Activated T-cell treated with anti-CD3 and anti-CD28 coated beads for 24 hours (primary cell): ENCODE data around the gene NUB1.
"Not testable (repeated sequence)": the region's sequence is repeated elsewhere in the genome, so short reads cannot be mapped to it uniquely, and the experiment has no call there.

Experiments
- DNase-seq: peaks from one replicate; pipeline ENCODE4 v3.0.0-alpha.2; 2020; ENCODE audit warnings: low read depth

NUB1 gene, protein sequence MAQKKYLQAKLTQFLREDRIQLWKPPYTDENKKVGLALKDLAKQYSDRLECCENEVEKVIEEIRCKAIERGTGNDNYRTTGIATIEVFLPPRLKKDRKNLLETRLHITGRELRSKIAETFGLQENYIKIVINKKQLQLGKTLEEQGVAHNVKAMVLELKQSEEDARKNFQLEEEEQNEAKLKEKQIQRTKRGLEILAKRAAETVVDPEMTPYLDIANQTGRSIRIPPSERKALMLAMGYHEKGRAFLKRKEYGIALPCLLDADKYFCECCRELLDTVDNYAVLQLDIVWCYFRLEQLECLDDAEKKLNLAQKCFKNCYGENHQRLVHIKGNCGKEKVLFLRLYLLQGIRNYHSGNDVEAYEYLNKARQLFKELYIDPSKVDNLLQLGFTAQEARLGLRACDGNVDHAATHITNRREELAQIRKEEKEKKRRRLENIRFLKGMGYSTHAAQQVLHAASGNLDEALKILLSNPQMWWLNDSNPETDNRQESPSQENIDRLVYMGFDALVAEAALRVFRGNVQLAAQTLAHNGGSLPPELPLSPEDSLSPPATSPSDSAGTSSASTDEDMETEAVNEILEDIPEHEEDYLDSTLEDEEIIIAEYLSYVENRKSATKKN

DNA sequence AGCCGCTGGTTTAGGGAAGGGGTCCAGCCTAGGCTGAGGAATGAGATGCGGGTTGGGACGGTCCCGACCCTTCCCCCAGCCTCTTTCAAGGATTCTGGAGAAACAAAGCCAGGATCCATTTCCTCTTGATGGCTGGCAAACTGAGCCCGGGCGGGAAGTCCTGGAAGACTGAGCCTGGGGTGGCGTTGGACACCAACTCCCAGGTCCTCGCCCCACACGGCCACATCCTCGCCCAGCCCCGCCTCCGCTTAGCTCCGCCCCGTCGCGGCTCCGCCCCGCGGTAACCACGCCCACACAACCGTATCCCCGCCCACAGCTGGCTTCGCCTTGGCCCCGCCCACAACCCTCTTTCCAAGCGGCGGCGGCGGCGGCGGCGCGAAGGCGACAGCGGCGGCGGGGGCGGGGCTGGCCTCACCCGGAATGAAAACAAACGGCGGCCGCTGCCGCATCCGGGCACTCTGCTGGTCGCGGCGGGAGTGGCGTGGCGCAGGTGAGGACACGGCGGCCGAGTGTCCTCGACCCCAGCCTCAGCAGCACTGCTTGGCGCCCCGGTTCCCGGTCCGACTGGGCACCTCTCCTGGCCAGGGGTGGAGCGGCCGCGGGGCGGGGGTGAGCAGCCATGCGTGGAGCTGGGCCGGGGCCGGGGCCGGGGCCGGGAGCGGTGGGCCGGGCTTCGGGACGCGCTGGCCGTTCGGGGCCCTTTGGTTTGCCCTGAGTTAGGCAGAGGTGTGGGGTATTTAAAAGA is at the start of gene NUB1:
NUB1 (plus strand) TSS at position 456 of the 745 bp plus-strand sequence. CDS start 3,538 bp downstream, outside the sequence.
- peak; percentile 90 for DNase-seq

DNA sequence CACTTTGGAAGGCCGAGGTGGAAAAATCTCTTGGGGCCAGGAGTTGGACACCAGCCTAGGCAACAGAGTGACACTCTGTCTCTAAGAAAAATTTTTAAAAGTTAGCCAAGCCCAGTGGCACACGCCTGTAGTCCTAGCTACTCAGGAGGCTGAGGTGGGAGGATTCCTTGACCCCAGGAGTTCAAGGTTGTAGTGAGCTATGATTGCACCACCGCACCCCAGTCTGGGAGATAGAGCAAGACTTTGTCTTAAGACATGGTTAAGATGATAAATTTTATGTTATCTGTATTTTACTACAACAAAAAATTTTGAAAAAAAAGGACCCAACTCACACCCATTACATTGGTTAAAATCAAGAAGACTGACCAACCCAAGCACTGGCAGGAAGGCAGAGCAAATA is 48.8 kb upstream of the NUB1 start:
- DNase-seq, result no peak

DNA sequence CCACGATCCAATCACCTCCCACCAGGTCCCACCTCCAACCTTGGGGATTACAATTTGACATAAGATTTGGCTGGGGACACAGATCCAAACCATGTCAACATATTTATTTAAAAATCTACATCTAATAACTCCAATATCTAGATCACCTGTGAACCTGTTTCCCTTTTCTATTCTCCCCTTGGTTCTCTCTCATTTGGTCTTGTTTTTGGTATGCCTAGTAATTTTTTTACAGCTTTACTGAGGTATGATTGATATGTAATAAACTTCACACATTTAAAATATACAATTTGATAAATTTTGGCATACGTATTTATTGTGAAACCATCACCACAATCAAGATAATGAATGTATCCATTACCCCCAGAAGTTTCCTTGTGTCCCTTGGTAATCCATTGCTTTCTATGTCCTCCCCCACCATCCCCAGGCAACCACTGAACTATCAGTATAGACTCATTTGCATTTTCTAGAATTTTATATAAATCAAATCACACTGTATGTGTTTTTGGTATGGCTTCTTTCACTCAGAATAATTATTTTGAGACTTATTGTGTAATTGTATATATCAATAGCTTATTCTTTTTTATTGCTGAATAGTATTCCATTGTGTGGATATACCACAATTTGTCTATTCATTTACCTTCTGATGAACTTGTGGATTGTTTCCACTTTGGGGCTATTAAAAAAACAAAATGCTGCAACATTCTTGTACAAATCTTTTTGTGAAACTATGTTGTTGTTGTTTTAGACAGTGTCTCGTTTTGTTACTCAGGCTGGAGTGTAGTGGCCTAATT is 45.2 kb upstream of the NUB1 start:
- no peak for DNase-seq

DNA sequence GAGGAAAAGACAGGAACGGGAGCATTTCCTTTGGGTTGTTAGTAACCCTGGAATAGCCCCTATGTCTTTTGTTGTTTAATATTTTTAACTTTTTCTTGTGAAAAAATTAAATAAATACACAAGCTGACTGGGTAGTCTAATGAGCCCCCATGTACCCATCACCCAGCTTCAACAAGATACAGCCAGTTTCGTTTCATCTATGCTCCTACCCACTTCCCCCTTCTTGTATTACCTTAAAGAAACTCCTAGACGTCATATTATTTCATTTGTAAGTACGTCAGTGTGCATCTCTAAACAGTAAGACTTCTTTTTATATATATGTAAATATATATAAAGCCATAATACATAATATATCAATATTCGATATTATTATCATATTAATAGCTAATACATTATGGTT is 42.8 kb upstream of the NUB1 start:
- no peak for DNase-seq

DNA sequence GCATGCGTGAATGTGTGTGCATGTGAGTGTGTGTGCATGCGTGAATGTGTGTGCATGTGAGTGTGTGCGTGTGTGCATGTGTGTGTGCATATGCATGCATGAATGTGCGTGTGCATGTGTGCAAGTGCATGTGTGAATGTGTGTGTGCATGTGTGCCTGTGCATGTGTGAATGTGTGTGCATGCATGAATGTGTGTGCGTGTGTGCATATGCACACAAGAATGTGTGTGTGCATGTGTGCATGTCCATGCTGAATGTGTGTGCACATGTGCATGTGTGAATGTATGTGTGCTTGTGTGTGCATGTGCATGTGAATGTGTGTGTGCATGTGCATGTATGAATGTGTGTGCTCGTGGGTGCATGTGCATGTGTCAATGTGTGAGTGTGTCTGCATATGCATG is 42.1 kb upstream of the NUB1 start:
- DNase-seq, result no peak

DNA sequence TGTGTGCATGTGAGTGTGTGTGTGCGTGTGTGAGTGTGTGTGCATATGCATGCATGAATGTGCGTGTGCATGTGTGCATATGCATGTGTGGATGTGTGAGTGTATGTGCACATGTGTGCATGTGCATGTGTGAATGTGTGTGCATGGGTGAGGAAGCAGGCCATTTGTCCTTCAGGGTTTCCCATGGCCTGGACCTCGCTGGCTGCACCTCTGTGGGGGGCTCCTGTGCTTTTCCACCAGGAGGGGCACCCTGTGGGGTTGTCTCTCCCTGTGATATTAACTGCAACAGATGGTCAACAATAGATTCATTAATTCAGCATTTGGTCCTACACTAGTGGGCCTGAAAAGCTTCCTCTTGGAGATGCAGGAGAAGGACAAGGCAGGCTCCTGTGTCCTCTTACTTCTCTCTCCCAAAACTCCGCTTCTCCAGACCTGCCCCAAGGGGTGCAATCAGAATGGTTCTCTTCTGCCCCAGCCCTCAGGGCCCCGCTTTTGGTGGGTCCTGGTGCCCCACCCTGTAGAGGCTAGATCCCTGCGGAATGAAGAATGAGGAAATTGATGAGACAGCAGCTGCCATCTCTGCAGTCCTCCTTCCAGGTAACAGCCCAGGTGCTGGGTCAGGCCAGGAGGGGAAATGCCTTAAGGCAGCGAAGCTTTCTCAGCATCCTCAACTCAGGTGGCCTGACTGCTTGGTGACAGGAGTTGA is 41.5 kb upstream of the NUB1 start:
- no peak for DNase-seq

DNA sequence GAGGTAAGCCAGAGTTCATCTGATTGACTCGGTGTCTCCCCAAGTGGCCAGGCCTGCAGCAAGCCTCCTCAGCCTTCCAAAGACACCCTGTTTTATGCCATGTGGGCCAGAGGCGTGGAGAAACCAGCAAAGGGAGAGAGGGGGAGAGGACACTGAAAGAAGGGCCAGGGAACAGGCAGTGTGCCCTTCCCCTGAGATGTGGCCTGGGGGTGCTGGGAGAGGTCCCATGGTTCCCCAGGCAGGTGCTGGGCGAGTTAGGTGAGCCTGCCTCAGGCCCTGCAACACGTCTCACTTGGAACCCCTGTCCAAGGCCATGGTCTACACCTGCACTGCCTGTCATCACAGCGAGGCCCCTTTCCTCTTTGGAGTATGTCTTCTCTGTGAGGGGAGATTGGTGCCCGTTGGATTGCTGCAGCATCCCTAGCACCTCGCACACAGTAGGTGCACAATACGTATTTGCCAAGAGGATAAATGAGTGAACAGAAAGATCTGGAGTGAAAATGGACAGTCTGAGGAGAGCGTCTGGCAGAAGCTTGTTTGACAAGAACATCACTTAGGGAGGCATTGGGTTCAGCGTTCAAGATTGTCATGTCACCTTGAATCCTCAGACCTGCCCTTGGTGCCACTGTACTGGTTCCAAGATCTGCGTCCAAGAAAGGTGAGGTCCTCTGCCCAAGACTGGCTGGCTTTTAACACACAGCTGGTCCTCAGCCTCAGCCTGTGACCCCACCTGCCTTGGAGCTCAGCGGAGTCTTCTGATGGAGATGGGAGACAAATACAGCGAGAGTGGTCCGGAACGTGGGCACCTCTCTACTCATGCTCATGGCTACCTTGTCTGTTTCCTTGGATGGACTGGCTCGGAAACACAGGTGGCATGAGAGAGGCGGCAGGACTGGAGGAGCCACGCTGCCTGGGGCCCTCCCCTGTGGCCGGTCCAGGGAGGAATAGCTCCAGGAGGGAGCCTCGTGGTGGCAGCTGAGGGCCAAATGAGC is 39.8 kb upstream of the NUB1 start:
- DNase-seq, result no peak

DNA sequence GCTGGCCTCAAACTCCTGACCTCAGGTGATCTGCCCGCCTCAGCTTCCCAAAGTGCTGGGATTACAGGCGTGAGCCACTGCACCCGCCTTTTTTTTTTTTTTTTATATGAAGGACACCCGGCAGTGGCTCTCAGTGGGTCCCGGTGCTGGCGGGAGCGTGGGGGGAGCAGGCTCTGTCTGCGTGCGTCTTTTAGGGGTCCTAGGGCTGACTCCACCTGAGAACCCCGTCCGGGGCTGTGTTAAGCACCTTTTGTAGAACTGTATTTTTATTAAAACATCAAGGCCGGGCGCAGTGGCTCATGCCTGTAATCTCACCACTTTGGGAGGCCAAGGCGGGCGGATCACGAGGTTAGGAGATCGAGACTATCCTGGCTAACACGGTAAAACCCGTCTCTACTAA is 37.4 kb upstream of the NUB1 start:
- DNase-seq, result not testable (repeated sequence)

DNA sequence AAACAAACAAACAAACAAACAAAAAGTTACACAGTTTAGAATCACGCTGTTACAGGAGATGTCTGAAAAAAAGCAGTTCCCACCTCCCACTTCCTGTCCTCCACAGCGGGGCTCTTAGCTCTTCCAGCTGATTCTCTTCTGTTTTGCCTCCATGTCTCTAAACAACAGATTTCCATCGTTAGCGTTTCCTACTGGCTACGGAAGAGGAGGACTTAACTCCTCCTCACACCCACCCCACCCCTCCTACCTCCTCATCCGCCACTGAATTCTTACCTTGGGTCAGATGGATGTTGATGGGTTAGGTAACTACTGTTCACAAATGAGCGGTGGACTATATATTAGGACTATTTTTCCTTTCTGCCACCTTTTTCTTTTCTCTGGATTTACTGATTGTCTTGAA is 36.8 kb upstream of the NUB1 start:
- no peak for DNase-seq

DNA sequence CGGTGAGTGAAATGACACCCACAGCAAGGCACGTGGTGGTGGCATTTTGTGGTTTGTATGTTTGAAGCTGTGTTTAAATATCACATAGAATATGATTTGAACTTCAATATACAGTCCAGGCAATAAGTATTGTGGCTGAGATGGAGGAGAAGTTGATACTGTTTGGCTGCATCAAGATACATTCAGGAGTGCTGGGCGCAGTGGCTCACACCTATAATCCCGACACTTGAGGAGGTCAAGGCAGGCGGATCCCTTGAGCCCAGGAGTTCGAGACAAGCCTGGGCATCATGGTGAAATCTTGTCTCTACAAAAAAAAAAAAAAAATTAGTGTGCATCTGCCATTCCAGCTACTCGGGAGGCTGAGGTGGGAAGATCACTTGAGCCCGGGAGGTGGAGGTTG is 35.2 kb upstream of the NUB1 start:
- DNase-seq, result no peak

DNA sequence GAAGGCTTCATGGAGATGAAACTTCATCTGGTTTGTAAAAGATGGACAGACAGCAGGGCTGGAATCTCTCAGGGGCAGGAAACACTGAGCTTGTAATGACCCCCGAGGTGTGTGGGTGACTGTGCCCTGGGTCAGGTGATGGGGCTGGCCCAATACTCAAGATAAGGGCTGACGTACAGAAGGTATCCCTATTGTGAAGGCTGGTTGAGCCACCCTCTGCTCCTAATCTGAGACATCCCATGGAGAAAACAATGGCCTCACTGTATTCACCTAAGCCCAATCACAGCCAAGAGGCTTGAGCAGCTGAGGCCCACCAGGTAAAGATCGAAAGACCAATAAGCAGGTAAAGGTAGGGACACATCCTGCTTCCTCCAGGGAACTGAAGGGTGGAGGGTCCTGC is 34.8 kb upstream of the NUB1 start:
- no peak for DNase-seq

DNA sequence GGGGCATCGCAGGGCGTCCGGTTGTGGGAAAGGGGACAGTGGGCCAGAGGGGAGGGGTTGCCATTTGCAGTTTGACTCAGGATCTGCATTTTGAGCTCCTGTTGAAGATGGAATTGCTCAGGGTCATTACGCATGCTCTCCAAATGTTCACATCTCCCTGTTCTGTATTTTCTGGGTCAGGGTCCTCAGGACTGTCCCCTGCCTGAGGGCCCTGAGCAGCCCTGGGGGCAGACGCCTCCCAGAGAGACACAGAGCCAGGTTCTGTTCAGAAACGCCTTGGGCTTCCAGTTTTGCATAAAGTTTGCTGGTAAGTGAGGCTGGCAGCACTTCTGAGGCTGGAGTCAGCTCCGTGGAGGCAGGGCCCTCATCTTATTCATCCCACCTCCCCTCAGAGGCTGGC is 34.1 kb upstream of the NUB1 start:
- no peak for DNase-seq

DNA sequence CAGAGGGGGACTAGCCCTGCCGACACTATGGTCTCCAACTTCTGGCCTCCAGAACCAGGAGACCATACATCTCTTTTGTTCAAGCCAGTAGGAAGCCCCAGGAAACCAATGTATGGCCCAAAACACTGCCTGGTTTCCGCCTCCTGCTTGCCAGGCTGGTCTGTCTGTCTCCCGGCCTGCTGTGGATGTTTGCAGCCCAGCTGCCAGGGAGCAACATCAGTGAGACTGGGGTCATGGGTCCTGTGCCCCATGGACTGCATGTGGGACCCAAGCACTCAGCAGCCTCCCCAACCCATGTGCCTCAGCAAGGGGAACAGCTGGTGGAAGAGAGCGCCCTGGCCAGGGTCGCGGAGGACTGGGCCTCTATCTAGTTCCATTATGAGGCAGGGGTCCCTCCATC is 33.4 kb upstream of the NUB1 start:
- DNase-seq, result no peak

DNA sequence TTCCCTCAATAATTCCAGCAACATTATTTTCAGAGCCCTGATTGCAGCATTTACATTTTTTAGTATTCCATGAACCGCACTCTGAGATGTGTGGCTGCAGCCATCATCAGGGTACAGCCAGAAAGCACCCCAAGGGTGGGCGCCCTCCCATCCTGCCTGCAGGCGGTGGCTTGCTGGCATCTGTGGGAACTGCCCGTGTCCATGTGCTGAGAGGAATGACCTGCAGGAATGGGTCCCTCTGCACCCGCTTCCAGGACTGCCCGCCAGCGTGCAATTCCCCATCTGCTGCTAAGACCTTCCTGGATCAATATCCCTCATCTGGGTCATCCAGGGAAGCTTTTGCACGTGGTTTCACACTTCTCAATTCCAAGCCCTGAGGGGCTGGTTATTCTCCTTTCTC is 32.8 kb upstream of the NUB1 start:
- no peak for DNase-seq

DNA sequence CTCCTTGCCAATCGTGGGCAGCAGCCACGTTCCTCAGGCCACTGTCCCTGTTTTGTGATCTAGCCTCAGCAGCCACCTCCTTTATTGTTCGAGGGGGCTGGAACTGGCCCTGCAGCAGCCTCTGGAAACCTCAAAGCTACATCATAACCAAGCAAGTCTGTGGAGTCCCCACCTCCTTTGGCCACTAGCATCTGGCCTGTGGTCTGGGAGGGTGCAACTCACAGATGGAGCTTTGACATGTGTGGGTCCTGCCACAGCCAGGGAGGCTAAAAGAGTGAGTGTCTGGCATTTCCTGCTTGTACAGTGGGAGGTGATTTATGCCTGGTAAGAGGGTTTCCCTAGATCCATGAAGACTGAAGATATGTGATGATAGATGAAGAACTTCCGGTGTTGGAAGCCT is 32.3 kb upstream of the NUB1 start:
- no peak for DNase-seq

DNA sequence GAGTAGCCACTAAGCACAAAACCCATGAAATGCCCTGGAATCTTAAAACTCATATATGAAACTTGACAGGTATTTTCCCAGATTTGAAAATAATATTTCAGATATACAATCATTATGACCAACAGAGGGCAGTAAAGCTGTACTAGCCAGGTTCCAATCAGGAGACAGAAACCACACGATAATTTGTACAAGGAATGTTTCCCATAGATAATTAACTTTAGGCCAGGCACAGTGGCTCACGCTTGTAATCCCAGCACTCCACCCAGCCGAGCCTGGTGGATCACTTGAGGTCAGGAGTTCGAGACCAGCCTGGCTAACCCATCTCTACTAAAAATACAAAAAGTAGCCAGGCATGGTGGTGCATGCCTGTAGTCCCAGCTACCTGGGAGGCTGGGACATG is 31.0 kb upstream of the NUB1 start:
- DNase-seq, result no peak

DNA sequence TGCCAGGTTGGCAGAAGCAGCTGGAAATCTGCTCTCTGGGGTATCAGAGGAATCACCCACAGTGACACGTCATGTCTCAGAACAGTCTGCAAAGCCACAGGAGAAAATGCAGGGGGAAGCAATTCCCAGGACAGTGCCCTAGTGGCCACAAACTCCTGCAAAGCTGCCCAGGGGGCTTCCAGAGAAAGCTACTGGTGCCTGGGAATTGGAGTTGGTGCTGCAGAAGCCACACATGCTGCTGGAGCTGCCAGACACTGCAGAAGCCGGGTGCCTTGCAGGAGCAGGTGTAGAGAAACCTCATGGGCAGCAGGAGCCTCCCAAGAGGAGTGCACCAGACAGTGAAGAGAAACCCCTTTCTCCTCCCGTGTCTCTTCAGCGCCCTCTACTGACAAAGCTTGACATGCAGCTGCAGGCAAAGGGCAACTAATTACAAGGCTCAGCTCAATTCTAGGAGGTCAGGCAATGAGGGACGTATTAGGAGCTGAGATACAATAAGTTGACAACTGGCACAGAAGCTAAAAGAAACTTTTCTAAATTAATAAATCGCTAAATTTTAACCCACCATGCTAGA is 30.2 kb upstream of the NUB1 start:
- DNase-seq, result no peak

DNA sequence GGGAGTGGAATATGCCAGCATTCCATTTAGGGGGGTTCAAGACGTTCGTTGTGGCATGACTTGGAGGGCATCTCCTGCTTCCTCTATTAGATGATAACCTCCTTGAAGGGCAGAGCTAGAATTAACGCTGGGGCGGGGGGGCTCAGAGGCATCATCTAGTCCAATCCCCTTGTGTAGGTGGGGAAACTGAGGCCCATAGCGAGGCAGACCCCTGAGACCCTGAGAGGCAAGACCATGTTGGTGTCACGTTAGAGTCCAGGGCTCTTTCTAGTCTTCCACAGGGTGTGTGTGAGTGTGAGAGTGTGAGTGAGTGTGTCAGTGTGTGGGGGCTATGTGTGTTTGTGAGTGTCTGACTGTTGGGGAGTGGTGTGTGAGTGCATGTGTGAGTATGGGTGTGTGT is 29.3 kb upstream of the NUB1 start:
- DNase-seq, result no peak

DNA sequence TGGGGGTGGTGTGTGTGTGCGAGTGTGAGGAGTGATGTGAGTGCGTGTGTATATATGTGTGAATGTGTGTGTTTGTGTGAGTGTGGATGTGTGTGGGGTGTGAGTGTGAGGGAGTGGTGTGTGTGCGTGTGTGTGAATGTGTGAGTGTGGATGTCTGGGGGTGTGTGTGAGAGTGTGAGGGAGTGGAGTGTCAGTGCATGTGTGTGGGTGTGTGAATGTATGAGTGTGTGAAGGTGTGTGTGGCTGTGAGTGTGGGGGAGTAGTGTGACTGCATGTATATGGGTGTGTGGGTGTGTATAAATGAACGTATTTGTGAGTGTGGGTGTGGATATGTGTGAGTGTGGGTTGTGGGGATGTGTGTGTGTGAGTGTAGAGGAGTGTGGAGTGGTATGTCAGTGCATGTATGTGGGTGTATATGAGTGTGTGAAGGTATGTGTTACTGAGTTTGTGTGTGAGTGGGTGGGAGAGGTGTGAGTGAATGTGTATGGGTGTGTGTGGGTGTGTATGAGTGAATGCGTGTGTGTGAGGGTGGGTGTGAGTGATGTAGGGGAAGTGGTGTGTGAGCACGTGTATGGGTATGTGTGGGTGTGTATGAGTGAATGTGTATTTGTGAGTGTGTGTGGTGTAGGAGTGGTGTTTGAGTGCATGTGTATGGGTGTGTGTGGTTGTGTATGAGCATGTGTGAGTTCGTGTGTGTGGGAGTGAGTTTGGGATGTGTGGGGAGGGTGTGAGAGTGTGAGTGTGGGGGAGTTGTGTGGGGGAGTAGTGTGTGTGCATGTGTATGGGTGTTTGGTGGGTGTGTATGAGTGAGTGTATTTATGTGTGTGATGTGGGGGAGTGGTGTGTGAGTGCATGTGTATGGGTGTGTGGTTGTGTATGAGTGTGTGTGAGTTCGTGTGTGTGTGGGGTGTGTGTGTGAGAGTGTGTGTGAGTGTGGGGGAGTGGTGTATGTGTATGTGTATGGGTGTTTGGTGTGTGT is 28.5 kb upstream of the NUB1 start:
- no peak for DNase-seq
